AG04449 (cell line): ENCODE results near the gene ITPR2.

Source experiments
- CTCF ChIA-PET: fragments of 350-600 bp; formaldehyde crosslinking; extraction: SDS; loops from one replicate; lab custom pipeline; 2021; ENCODE audit warnings: antibody characterized with exemption; lab: Yijun Ruan, JAX
- POLR2A ChIA-PET: fragments of 400-600, 350-600 bp; formaldehyde crosslinking; extraction: SDS; loops from one replicate; lab custom pipeline; 2020; ENCODE audit warnings: antibody characterized with exemption, inconsistent platforms; lab: Yijun Ruan, JAX
- DNase-seq: peaks from one replicate; pipeline ENCODE4 v3.0.0-alpha.2; 2010; ENCODE audit warnings: low read depth, low spot score
- H3K4me3 ChIP-seq: 2 replicates; pipeline ENCODE4 v1.5.1; 2011; ENCODE audit warnings: low read depth, mild to moderate bottlenecking, control low read depth, low read length
- CTCF ChIP-seq: IDR thresholded peaks from one replicate; pipeline ENCODE4 v1.5.1; 2011; ENCODE audit warnings: mild to moderate bottlenecking, moderate library complexity, low read length, control low read depth, inconsistent platforms; ENCODE audit not compliant: insufficient read depth; ENCODE audit errors: missing control alignments

ITPR2 gene

GRCh38 chr12:26661399-26661798, 171.6 kb downstream of the ITPR2 start:
- ChIA-PET POLR2A (no interaction called here), CTCF (interaction anchor here (1.1 to 1.5 kb wide), 2 partner anchors 9 to 40 kb away, joined by 4 to 5 read pairs; no protein-coding TSS in a partner anchor)
- no peak for DNase-seq
- H3K4me3 ChIP-seq: no peak overlapping the region
- no peak for TF ChIP-seq CTCF

- CTCF ChIA-PET: interaction anchor here (1.1 to 1.8 kb wide), 3 partner anchors 41 to 541 kb away, joined by 3 to 6 read pairs (median 4); no protein-coding TSS in a partner anchor
- POLR2A ChIA-PET: no interaction called here
Measured at GRCh38 chr12:26659930-26660329, 173.1 kb downstream of the ITPR2 start.

GRCh38 chr12:26658991-26659390, 174.0 kb downstream of the ITPR2 start:
- no peak for TF ChIP-seq CTCF
- POLR2A ChIA-PET: no interaction called here
- no peak for DNase-seq
- no peak overlapping the region for H3K4me3 ChIP-seq
- CTCF ChIA-PET: interaction anchor here (0.7 to 1.8 kb wide), 3 partner anchors 10 to 45 kb away, joined by 3 to 6 read pairs (median 3); no protein-coding TSS in a partner anchor

More at GRCh38 chr12:26659930-26660329, 173.1 kb downstream of the ITPR2 start:
- H3K4me3 ChIP-seq: no peak overlapping the region
- no peak for TF ChIP-seq CTCF
- no peak for DNase-seq

GRCh38 chr12:26654623-26655022, 178.4 kb downstream of the ITPR2 start:
- no peak for DNase-seq
- ChIA-PET POLR2A (no interaction called here), CTCF (interaction anchor here (1.1 kb wide), 1 partner anchor 535 kb away, joined by 5 read pairs; no protein-coding TSS in a partner anchor)
- H3K4me3 ChIP-seq: no peak overlapping the region
- TF ChIP-seq CTCF: no peak

GRCh38 chr12:26651566-26652188, 181.3 kb downstream of the ITPR2 start:
- H3K4me3 ChIP-seq: no peak overlapping the region
- TF ChIP-seq CTCF: peak; percentile 67
- CTCF ChIA-PET: interaction anchor here (0.5 to 4.1 kb wide), 44 partner anchors 9 to 603 kb away, joined by 3 to 64 read pairs (median 4); partner anchors contain the start of genes BHLHE41 and ITPR2
- DNase-seq: no peak
- POLR2A ChIA-PET: interaction anchor here (1.4 kb wide), 1 partner anchor 537 kb away, joined by 6 read pairs; no protein-coding TSS in a partner anchor

- TF ChIP-seq CTCF: no peak
- ChIA-PET CTCF (interaction anchor here (0.5 to 4.1 kb wide), 26 partner anchors 8 to 602 kb away, joined by 3 to 64 read pairs (median 4); partner anchors contain the start of genes BHLHE41 and ITPR2), POLR2A (no interaction called here)
- no peak for DNase-seq
- H3K4me3 ChIP-seq: no peak overlapping the region
Measured at GRCh38 chr12:26651036-26651435, 182.0 kb downstream of the ITPR2 start.
